Measurements from ENCODE around the gene FETUB. TPM values are rescaled to one million over a fixed set of nuclear protein-coding genes. Genes with fewer than 3 reads are reported as not detected.

FETUB gene
- total and polyA plus RNA-seq, 2 of the 4 experiments (the other 2 are of a cell fraction) = not detected

- no peak overlapping the region for H3K27ac ChIP-seq (ENCODE audit: insufficient read depth, low read length)
- no peaks in the 10 kb centered on the region for H3K9me1 ChIP-seq (ENCODE audit: insufficient read depth, low read length)
- no peak overlapping the region for H2AK5ac ChIP-seq (ENCODE audit: low read depth, low read length)
- H3K4me1 ChIP-seq (ENCODE audit: control insufficient read depth, insufficient read depth, low read length) = no peaks in the 10 kb centered on the region
- no peak overlapping the region for H2BK5ac ChIP-seq (ENCODE audit: low read depth, low read length, poor library complexity, severe bottlenecking)
- no peak overlapping the region for H3K18ac ChIP-seq (ENCODE audit: low read depth, low read length)
- dilution Hi-C loops (cut with HindIII; ENCODE audit: low sequenced_read_pairs, unreplicated experiment) (no loop called here), in situ Hi-C loops (cut with MboI; ENCODE audit: low sequenced_read_pairs) (no loop called here), intact Hi-C loops (cut with micrococcal nuclease) (no loop called here)
- DNase-seq = no peak
- CTCF ChIA-PET = no interaction called here
- H2BK20ac ChIP-seq (ENCODE audit: low read depth, low read length) = no peak overlapping the region
- TF ChIP-seq USF2 (IDR thresholded peaks at IDR 0.05; ENCODE audit: low read depth, low read length) = no peak
- TF ChIP-seq BHLHE40 (IDR thresholded peaks at IDR 0.05; ENCODE audit: low read depth, low read length) = no peak
- no peak for TF ChIP-seq RAD21 (IDR thresholded peaks at IDR 0.05; ENCODE audit: low read length)
- TF ChIP-seq NFE2L2 (IDR thresholded peaks at IDR 0.05; ENCODE audit: low read depth, low read length) = no peak
- TF ChIP-seq CEBPB (IDR thresholded peaks at IDR 0.05; ENCODE audit: low read depth, low read length) = no peak
- no peak for TF ChIP-seq MAFK (IDR thresholded peaks at IDR 0.05; ENCODE audit: low read depth, low read length)
- no peak for TF ChIP-seq FOS (IDR thresholded peaks at IDR 0.05; ENCODE audit: low read depth, low read length)
- H2BK120ac ChIP-seq (ENCODE audit: low read depth, low read length) = no peak overlapping the region
- H4K5ac ChIP-seq (ENCODE audit: low read depth, low read length) = no peak overlapping the region
- H3K36me3 ChIP-seq (ENCODE audit: control insufficient read depth, insufficient read depth, low read length) = no peaks in the 10 kb centered on the region
- no peak overlapping the region for H3K4me3 ChIP-seq (ENCODE audit: insufficient read depth, low read depth, low read length)
- no peak overlapping the region for H2AK9ac ChIP-seq (replicated peaks; ENCODE audit: low read depth, low read length, poor library complexity)
- H3K27me3 ChIP-seq (ENCODE audit: control insufficient read depth, insufficient read depth, low read length) = peaks cover 16% of the 10 kb centered on the region
- BruUV-seq (replicated peaks) = no TSS peak
- H3K23ac ChIP-seq (ENCODE audit: low read depth, low read length) = no peak overlapping the region
- H3K4me2 ChIP-seq (ENCODE audit: low read depth, low read length) = no peak overlapping the region
- H4K8ac ChIP-seq (ENCODE audit: low read depth in 2 of 2, low read length in 2 of 2) = no peak overlapping the region
- no peak overlapping the region for H3K56ac ChIP-seq (ENCODE audit: extremely low read depth, insufficient read depth, low read length)
- ATAC-seq (ENCODE audit: low read depth) = no peak
- no peaks in the 10 kb centered on the region for H3K9me3 ChIP-seq (ENCODE audit: control insufficient read depth, insufficient read depth, low read length)
- H3K9ac ChIP-seq (ENCODE audit: low read depth, low read length) = no peak overlapping the region
- no peak overlapping the region for H2AFZ ChIP-seq (replicated peaks; ENCODE audit: low read length, poor library complexity)
- POLR2A ChIA-PET (ENCODE audit: unreplicated experiment) = no interaction called here
- no peak overlapping the region for H2BK15ac ChIP-seq (ENCODE audit: low read depth, low read length)
- no peaks in the 10 kb centered on the region for H4K20me1 ChIP-seq (ENCODE audit: insufficient read depth, low read length)
- no peak overlapping the region for H3K4ac ChIP-seq (ENCODE audit: low read depth, low read length)
- H4K91ac ChIP-seq (ENCODE audit: insufficient read depth, low read depth, low read length) = no peak overlapping the region
- no peaks in the 10 kb centered on the region for H3K79me1 ChIP-seq (ENCODE audit: low read depth in 1 of 2, low read length in 2 of 2)
- no peak overlapping the region for H3K14ac ChIP-seq (replicated peaks; ENCODE audit: low read depth, low read length)
Observed at GRCh38 chr3:186664119-186664495, 23.9 kb downstream of the FETUB start.

All from IMR-90 (cell line).